ENCODE data around the gene KDM8.

KDM8 gene

DNA sequence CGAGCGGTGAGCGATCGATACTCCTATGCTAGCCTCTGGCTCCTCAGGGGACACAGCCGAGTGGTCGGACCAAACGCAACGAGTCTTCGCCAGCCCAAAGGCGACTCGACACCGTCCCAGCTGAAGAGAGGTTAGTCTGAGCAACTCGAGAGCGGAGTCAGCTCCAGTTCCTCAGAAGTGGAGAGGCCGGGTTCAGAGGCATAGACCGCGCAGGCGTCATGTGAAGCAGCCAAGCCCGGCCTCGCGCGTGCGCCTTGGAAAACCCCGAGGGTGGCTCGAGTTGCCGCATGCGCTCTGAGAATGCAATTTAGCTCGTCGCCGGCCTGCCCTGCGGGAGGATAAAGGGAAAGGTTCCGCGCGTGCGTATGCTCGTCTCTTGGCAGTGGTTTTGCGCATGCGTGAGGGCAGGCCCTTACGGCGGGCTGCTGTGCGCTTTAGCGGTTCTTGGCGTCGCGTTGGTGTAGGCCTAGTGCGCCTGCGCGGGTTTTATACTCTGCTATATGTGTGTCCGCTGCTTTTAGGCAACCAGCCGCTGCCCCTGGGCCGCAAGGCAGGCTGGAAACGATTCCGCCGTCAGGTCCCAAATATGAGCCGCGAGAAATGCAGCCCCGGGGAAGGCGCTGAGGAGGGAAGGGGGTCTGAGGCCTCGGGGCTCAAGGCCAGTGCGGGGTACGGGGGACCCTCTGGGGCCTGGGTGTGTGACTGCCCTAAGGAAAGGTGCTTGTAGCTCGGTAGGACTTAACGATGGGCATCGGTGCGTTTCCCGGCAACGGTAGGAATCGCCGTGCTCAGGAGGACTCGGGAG, at the start of gene KDM8:
Gene KDM8 (plus strand): TSS at position 20 of the 805 bp plus-strand sequence. CDS start 6,598 bp downstream, outside the sequence.
- TF ChIP-seq GATA3 (IDR thresholded peaks at IDR 0.05; ENCODE audit: low read depth, low read length) (no peak), GATA2 (IDR thresholded peaks at IDR 0.05; ENCODE audit: low read depth, low read length) (0 out of 2 replicates have a peak, but pooled peaks have one; percentile 13)

DNA sequence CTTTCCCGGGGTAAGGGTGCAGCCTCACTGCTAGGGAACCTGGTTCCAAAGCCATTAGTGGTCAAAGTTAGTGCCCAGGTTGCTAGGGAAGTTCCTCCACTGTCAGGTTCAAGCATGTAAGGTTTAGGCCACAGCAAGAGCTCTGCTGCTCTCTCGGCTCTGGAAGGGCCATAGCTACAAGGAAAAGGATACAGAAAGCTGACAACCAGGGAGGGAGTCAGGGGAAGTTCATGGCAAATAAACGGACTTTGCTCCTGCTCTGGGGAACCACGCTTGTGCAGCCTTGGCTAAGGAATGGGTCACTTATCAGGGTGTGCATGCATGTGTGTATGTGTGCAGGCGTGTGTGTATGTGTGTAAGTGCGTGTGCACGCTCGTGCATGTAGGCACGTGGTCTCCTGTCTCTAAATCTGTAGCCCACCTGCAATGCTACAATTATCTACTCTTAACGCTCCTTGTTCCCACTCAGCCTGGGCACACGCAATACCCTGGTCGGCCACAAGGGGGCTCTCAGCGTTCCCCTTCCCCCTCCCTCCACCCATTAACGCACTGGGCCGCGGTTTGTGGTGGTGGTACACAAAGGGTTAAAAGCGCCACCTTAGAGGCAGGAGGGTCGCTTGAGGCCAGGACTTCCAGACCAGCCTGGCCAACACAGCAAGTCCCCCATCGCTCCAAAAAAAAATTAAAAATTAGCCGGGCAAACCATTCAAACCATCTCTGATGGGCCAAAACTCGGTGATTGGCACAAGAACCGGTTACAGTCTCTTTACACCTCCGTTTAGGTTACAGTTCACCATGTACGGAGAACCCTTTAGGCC, 48.4 kb upstream of the KDM8 start:
- no peak for TF ChIP-seq GATA3 (IDR thresholded peaks at IDR 0.05; ENCODE audit: low read depth, low read length)
- TF ChIP-seq GATA2 (IDR thresholded peaks at IDR 0.05; ENCODE audit: low read depth, low read length): no peak

DNA sequence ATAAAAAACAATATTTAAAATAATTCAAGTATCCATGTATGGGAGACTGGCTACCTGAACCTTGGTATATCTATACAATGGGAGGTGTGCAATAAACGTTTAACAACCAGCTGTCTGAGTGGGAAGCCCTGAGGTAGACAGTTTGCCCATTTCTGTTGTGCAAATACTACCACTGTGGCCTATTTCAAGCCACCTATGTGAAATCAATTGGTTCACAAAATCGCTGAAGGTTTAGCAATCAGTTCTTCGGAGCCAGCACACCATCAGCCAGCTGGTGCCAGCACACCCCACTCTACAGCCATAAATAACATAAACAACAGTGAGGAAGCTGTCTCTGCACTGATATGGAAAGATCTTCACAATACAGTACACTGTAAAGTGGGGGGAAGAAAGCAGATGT, 46.7 kb upstream of the KDM8 start:
- TF ChIP-seq GATA3 (IDR thresholded peaks at IDR 0.05; ENCODE audit: low read depth, low read length): no peak
- no peak for TF ChIP-seq GATA2 (IDR thresholded peaks at IDR 0.05; ENCODE audit: low read depth, low read length)

DNA sequence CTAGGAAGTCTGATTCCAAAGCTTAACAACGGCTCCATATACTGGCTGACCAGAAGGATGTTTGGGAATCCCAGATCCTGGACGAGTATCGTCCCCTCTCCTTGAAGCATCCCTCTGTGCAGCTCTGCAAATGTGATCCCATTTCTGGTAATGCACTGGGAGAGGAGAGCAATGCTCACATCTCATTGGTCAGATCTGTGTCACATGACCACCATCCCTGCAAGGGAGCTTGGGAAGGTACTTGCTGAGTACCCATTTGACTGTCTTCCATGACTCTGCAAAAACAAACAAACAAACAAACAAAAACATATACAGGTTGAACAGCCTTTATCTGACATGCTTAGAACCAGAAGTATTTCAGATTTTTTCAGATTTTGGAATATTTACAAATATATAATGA, 41.9 kb upstream of the KDM8 start:
- no peak for TF ChIP-seq GATA2 (IDR thresholded peaks at IDR 0.05; ENCODE audit: low read depth, low read length)
- no peak for TF ChIP-seq GATA3 (IDR thresholded peaks at IDR 0.05; ENCODE audit: low read depth, low read length)

DNA sequence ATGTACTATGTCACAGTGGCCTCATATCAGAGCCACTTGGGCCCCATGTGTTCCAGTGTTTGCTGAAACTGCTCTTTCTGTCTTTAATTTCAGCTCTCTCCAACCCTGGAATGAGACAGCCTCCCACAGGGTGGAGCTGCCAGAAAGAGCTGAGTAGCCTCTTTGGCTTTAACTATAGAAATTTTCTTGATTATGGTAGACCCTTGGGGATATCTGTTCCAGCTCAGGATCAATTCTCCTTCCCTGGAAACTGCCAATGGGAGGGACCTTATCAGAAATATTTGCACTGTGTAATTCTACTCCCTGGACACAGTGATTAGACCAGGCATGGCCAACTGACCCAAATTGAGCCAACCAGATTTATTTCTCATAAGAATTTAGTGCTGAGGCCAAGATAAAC, 39.0 kb upstream of the KDM8 start:
- TF ChIP-seq GATA2 (IDR thresholded peaks at IDR 0.05; ENCODE audit: low read depth, low read length): no peak
- no peak for TF ChIP-seq GATA3 (IDR thresholded peaks at IDR 0.05; ENCODE audit: low read depth, low read length)

DNA sequence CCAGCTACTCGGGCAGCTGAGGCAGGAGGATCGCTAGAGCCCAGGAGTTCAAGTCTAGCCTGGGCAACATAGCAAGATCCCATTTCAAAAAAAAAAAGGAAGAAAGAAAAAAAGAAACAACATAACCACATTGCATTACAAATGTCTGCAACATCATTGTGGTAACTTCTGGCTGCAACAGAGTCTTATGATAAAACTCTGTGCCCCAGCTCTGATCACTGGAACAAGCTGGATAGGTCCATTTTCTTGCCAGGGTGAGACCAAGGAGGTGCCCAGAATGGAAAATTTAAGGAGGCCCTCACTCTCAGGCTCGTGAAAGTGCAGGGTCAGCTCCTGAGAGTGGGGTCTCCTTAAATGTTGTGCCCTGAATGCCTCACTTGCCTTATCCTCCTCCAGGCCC, 37.8 kb upstream of the KDM8 start:
- TF ChIP-seq GATA3 (IDR thresholded peaks at IDR 0.05; ENCODE audit: low read depth, low read length) (no peak), GATA2 (IDR thresholded peaks at IDR 0.05; ENCODE audit: low read depth, low read length) (no peak)

DNA sequence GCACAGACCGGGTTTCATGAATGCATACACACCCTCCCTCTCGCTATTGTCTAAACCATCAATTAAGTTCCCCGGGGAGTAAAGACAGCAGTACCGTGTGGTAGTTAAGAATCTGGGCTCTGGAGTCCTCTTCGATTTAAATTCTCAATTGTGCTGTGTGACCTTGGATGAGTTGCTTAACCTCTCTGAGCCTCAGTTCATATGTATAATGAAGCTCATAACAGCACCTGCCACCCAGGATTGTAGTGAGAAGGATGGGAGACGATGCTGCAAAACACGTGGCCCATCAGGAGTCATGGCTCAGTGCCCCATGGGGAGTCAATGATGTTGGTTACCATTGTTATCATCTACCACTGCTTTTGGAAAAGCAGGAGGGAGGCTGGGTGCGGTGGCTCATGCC, 34.5 kb upstream of the KDM8 start:
- no peak for TF ChIP-seq GATA3 (IDR thresholded peaks at IDR 0.05; ENCODE audit: low read depth, low read length)
- no peak for TF ChIP-seq GATA2 (IDR thresholded peaks at IDR 0.05; ENCODE audit: low read depth, low read length)

DNA sequence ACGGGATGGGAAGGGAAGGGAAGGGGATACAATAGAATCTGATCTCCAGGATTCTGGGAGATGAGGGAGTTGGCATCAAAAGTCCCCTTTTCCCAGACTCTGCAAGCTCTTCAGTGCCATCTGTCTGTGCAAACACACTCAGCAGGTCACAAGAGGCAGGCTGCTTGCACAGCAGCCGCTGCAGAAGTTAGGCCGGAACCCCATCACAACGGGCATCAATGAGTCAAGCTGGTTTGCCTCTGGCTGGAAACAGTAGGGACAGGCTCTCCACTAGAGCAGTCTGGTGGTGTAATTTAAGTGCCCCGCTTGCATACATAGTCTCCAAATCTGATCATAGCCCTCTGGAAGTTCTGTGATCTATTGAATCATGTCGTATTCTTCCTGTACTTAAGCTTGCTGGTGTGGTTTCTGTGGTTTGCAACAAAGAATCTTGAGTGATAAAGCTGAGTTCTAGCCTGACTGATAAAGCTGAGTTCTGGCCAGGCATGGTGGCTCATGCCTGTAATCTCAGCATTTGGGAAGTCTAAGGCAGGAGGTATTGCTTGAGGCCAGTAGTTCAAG, 33.7 kb upstream of the KDM8 start:
- TF ChIP-seq GATA3 (IDR thresholded peaks at IDR 0.05; ENCODE audit: low read depth, low read length) (no peak), GATA2 (IDR thresholded peaks at IDR 0.05; ENCODE audit: low read depth, low read length) (no peak)

DNA sequence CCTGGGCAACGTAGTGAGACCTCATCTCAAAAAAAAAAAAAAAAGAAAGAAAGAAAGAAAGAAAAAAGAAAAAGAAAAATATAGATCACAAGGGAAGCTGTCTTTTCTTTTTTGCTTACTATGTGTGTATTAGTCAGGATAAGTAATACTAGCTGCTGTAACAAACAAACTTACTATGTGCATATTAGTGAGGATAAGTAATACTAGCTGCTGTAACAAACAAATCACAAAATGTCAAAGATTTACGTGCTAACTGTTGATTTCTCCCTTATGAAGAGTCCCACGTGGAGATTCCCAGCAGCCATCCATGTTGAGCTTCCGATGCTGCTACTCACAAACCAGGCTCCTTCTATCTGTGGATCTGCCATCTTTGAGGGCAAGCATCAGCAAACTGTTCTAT, 31.7 kb upstream of the KDM8 start:
- TF ChIP-seq GATA3 (IDR thresholded peaks at IDR 0.05; ENCODE audit: low read depth, low read length): no peak
- no peak for TF ChIP-seq GATA2 (IDR thresholded peaks at IDR 0.05; ENCODE audit: low read depth, low read length)

DNA sequence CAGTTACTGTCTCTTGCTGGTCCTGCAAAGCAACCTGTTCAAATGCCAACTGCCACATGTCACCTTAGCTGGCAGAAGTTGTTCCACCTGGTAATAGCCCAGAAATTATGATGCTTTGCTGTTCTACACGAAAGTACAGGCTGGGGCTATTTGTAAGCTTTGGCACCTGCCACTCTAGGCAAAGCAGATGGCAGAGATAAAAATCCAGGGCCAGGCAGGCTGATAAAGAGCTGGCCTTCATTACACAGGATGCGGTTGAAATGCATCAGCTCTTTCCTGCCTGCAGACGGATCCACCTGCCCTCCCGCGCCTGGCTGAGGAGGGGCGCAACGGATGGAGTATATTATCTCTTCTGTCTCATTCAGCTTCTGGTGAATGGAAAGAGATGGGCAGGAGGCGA, 29.3 kb upstream of the KDM8 start:
- TF ChIP-seq GATA2 (IDR thresholded peaks at IDR 0.05; ENCODE audit: low read depth, low read length) (peak; percentile 97), GATA3 (IDR thresholded peaks at IDR 0.05; ENCODE audit: low read depth, low read length) (peak; percentile 54)

DNA sequence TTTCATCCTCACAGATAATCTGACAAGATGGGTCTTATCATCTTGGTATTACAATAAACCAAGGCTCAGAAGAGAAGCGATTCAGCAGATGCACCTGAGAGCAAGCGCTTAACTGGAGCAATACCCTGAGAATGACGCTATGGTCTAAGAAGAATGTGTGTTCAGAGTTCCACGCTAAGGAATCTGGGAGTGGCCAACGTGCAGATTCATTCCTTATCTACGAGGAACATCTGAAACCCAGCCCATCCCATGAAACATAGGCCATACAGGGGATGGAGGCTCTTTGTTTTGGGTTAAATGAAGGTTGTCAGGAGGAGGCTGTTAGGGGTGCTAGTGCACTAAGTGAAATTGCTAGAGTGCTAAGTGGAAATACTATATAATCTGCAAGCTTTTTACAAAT, 28.5 kb upstream of the KDM8 start:
- no peak for TF ChIP-seq GATA2 (IDR thresholded peaks at IDR 0.05; ENCODE audit: low read depth, low read length)
- no peak for TF ChIP-seq GATA3 (IDR thresholded peaks at IDR 0.05; ENCODE audit: low read depth, low read length)

DNA sequence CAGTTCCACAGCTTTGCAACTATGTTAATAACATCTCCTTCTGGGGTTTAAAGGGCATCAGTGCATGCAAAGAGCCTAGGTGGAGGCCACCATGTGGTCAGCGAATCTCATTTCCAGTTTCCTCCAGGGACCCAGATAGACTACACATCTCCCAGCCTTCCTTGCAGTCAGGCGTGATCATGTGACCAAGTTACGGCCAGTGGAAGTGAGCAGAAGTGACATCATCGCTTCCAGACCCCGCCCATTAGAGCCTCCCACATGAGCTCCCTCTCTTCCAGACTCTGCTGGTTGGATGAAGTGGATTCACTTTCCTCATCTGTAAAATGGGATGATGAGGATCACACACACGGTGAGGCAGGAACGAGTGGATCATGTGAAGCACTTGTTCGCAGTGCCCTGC, 27.4 kb upstream of the KDM8 start:
- TF ChIP-seq GATA2 (IDR thresholded peaks at IDR 0.05; ENCODE audit: low read depth, low read length): no peak

DNA sequence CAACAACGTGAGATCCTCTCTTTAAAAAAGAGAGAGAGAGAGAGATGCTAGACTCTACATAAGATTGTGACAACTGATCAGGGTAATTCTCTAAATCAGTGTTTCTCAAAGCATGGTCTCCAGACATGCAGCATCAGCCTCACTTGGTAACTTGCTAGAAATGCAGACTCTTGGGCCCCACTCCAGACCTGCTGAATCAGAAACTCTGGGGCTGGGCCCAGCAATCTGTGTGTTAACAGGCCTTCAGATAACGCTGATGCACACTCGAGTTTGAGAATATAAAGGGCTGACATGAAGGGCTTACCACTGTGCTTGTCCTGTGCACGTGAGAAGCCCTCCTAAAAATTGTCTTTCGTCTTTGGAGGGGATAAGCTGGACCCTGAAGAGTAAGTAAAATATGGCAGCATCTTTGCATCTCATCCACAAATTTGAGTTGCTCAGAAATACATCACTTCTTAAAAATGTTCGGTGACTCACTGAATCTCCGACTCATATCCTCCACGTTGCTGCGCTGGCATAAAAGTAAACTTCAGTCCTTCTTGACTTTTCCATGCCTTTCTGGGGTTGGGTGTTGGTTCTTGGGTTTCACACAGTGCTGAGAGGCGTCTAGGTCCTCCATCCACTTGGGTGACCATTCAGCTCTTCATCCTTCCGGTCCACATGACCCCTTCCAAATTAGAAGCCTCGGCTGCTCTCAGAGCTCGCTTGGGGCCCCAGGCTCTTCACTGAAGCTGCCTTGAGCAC, 26.1 kb upstream of the KDM8 start:
- no peak for TF ChIP-seq GATA2 (IDR thresholded peaks at IDR 0.05; ENCODE audit: low read depth, low read length)
- no peak for TF ChIP-seq GATA3 (IDR thresholded peaks at IDR 0.05; ENCODE audit: low read depth, low read length)

DNA sequence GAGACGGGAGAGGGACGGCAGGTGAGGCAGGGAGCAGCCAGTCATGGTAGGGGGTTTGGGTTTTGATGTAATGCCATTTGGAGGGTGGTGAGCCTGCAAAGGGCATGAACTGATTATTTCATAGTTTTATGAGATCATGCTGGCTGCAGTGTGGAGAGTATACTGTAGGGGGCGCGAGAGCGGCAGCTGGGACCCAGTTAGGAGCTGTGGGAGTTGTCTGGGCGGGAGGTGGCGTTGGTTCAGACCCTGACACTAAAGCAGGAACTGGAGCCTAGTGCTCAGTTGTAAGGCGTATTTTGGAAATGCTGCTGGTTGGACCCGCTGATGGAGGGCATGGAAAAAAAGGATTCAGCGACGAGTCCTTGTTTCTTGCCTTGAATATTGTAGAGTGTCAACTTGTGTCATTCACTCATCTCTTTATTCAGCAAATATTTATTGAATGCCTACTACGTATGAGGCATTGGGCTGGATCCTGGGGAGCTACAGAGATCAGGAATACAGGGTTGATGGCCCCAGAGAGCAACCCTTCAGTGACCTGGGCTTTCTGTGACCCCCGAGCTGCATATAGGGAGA, 23.7 kb upstream of the KDM8 start:
- no peak for TF ChIP-seq GATA2 (IDR thresholded peaks at IDR 0.05; ENCODE audit: low read depth, low read length)
- TF ChIP-seq GATA3 (IDR thresholded peaks at IDR 0.05; ENCODE audit: low read depth, low read length): no peak

Data from SH-SY5Y (cell line).